Left lung (tissue), 10 donors: ENCODE results near the gene PTPA. TPM values are rescaled to one million over a fixed set of nuclear protein-coding genes. Genes with fewer than 3 reads are reported as not detected.

Source experiments
- ATAC-seq: fragments of 200-7000 bp; cut with Tn5 transposase; one replicate; pipeline ENCODE4 v1.9.1; 2020; ENCODE audit warnings: moderate library complexity
- DNase-seq, 4 donors: peaks; one replicate each; pipeline ENCODE4 v3.0.0-alpha.2; 2013 to 2020
- H3K27ac ChIP-seq, 2 donors: fragments of 200-600 bp; sonication (generic) in 1 of 2; one replicate each; pipeline versions ENCODE4 v1.5.0 to v1.8.0; 2020 to 2021
- H3K27me3 ChIP-seq, 2 donors: fragments of 200-600 bp; sonication (generic) in 1 of 2; one replicate each; pipeline versions ENCODE4 v1.5.0 to v1.8.0; 2020 to 2021
- H3K36me3 ChIP-seq, 2 donors: fragments of 200-600 bp; sonication (generic) in 1 of 2; one replicate each; pipeline versions ENCODE4 v1.5.0 to v1.8.0; 2020 to 2021
- H3K4me1 ChIP-seq, 2 donors: fragments of 200-600 bp; one replicate each; pipeline ENCODE4 v1.8.0; 2021
- H3K4me3 ChIP-seq, 2 donors: fragments of 200-600 bp; sonication (generic) in 1 of 2; one replicate each; pipeline versions ENCODE4 v1.5.0 to v1.8.0; 2020 to 2021; ENCODE audit warnings: mild to moderate bottlenecking in 1 of 2
- H3K9me3 ChIP-seq, 2 donors: fragments of 200-600 bp; sonication (generic) in 1 of 2; one replicate each; pipeline versions ENCODE4 v1.5.0 to v1.8.0; 2020 to 2021
- intact Hi-C, 2 donors: fragments of 100-400 bp; cut with DNase I; formaldehyde crosslinking; loops; one replicate each; pipeline versions ENCODE4 v1.11.2 to v1.14.2; 2022
- polyA plus RNA-seq, 6 donors: library from polyadenylated mRNA; unstranded; fragments of 120-200 nt; gene quantifications; one replicate each; pipeline ENCODE4 v1.2.1, GENCODE V29; 2013; ENCODE audit not compliant: insufficient read length in 6 of 6
- total RNA-seq, 2 donors: library from RNA; stranded (reverse); fragmentation: NEBNext Ultra II Directional; extraction: Animal tissue kit (Norgen Biotek cat#: 25700); gene quantifications; one replicate each; pipeline ENCODE4 v1.2.1, GENCODE V29; 2021
- TF ChIP-seq, protein P1 (sequence below), 2 donors: fragments of 200-600 bp; sonication (generic) in 1 of 2; IDR thresholded peaks; one replicate each; pipeline versions ENCODE4 v1.5.0 to v1.8.0; 2021; ENCODE audit warnings: antibody characterized with exemption in 2 of 2
- donor health status: DM: no; HTN: yes; CAD: no.
- donor health status: DM: no; HTN: no; CAD: no.

Gene PTPA
- total and polyA plus RNA-seq, 8 donors, result 120 to 148 (median 140) TPM

DNA sequence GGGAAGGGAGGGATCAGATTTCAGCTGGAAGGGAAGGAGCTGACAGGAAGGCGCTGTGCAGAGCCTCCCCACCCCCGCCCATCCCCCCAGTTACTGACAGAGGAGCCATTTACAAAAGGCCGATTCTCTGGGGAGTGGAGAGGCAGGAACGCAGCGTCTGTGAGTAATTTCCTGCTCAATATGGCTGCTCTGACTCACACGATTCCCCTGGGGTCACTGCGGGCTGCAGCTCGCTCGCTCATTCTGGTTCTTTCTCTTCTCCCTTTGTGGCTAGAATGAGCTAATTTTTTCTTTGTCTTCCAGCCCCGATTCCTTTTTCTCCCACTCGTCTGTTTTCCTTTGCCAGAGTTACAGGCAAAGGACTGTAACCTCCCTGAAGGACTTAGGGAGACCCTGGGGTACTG is 28.8 kb downstream of the PTPA start:
- Histone ChIP-seq H3K27ac (peak overlapping the region; percentile 99 to 100), H3K4me1 (peaks cover 57 to 76% of the 10 kb centered on the region in 2 donors), H3K4me3 (peak overlapping the region; percentile 32 to 50), H3K9me3 (no peaks in the 10 kb centered on the region), H3K27me3 (no peaks in the 10 kb centered on the region), H3K36me3 (peaks cover 0 to 59% of the 10 kb centered on the region in 2 donors)
- TF ChIP-seq, protein P1, sequence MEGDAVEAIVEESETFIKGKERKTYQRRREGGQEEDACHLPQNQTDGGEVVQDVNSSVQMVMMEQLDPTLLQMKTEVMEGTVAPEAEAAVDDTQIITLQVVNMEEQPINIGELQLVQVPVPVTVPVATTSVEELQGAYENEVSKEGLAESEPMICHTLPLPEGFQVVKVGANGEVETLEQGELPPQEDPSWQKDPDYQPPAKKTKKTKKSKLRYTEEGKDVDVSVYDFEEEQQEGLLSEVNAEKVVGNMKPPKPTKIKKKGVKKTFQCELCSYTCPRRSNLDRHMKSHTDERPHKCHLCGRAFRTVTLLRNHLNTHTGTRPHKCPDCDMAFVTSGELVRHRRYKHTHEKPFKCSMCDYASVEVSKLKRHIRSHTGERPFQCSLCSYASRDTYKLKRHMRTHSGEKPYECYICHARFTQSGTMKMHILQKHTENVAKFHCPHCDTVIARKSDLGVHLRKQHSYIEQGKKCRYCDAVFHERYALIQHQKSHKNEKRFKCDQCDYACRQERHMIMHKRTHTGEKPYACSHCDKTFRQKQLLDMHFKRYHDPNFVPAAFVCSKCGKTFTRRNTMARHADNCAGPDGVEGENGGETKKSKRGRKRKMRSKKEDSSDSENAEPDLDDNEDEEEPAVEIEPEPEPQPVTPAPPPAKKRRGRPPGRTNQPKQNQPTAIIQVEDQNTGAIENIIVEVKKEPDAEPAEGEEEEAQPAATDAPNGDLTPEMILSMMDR (IDR thresholded peaks at IDR 0.05), result no peak
- intact Hi-C loops, result loop anchor here (5.0 to 10.0 kb wide), 2 partner anchors 472 to 475 kb away; no protein-coding TSS in a partner anchor
- DNase-seq (peak in 3 of 4 donors; percentile 89 to 99 (median 97)), ATAC-seq (peak; percentile 78)

DNA sequence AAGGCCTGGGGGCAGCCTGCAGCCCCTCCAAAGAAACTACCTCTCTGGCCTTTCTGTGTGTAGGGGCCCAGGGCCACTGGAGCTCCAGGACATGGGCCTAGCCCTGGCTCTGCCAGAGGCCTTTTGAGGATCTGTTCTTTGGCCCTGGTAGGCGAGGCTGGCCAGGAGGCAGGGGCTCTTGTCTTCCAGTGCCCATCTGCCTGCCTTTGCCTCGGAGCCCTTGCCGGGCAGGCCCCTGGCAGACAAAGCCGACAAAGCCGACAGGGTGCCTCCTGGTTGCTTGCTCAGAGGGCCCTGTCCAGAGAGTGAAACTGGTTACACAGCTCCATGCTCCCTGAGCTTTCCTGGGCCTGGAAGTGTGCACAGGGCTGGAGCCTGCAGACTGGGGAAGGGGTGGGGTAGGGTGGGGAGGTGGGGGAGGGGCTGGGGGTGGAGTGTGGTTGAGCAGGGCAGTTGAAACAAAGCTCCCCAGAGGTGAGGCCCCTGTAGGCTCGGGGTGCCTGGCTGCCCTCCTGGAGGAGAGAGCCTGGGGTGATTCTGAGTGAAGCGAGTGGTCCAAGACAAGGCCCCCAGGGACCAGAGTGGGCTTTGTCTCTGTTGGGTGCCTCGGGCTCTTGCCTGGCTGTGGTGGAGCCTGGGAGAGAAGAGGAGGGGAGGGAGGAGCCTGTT is 29.3 kb downstream of the PTPA start:
- Histone ChIP-seq H3K36me3 (peaks cover 0 to 53% of the 10 kb centered on the region in 2 donors), H3K27ac (peak overlapping the region; percentile 99 to 100), H3K4me3 (peak overlapping the region; percentile 32 to 50), H3K27me3 (no peaks in the 10 kb centered on the region), H3K4me1 (peaks cover 63 to 82% of the 10 kb centered on the region in 2 donors), H3K9me3 (no peaks in the 10 kb centered on the region)
- ATAC-seq (peak; percentile 51), DNase-seq (peak in 2 of 4 donors; percentile 51 to 66)
- intact Hi-C loops, result loop anchor here in 1 of 2 donors (10.0 kb wide), 1 partner anchor 474 kb away; no protein-coding TSS in a partner anchor
- TF ChIP-seq, protein P1 (IDR thresholded peaks at IDR 0.05), result no peak

DNA sequence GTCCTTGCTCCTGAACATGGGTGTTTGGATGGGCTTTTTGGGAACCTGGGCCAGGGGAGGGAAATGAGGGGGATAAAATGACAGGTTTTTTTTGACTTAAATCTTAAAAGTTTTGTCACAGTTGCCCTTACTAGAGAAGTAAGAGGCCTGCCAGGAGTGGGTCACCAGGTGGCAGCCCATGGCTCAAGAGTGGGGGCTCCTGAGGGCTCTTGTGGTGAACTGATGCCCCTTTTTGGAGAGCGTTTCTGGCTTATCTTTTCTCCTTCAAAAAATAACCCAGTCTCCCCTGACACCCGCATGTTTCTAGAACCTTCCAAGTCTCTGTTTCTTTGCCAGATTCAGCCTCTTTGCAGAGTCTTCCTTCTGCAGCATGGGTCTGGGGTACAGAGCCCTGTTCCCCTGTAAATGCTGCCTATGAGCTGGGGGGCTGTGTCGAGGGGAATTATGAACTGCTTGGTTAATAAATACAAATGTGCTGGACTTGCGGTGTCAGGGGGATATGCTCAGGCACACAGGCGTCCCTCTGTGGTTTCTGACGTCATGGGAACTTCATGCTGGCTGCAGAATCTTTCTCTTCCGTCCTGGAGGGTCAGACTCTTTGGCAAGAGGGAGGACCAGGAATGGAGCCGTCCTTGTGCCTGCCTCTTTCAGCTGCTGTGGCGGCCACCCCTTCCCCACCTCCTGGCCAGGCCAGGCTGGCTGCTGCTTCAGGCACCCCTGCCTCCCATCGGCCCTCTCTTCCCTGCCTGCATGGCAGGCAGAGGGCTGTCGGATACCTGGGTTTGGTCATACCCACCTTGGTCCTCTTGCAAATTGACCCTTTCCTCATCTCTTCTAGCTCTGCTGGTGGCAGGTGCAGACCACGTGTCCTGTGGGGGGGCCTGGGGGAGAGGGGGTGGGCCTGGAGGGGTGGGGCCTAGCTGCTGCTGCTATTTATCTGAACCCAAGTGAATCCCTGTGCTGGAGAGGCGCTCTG is 30.1 kb downstream of the PTPA start:
- Histone ChIP-seq H3K4me1 (peaks cover 70 to 90% of the 10 kb centered on the region in 2 donors), H3K36me3 (peaks cover 0 to 51% of the 10 kb centered on the region in 2 donors), H3K27ac (peak overlapping the region; percentile 99 to 100), H3K4me3 (peak overlapping the region; percentile 32 to 50), H3K9me3 (no peaks in the 10 kb centered on the region), H3K27me3 (no peaks in the 10 kb centered on the region)
- intact Hi-C loops, result loop anchor here in 1 of 2 donors (10.0 kb wide), 1 partner anchor 473 kb away; no protein-coding TSS in a partner anchor
- ATAC-seq (peak; percentile 12), DNase-seq (peak in 3 of 4 donors; percentile 71 to 85 (median 80))
- TF ChIP-seq, protein P1 (IDR thresholded peaks at IDR 0.05), result no peak

DNA sequence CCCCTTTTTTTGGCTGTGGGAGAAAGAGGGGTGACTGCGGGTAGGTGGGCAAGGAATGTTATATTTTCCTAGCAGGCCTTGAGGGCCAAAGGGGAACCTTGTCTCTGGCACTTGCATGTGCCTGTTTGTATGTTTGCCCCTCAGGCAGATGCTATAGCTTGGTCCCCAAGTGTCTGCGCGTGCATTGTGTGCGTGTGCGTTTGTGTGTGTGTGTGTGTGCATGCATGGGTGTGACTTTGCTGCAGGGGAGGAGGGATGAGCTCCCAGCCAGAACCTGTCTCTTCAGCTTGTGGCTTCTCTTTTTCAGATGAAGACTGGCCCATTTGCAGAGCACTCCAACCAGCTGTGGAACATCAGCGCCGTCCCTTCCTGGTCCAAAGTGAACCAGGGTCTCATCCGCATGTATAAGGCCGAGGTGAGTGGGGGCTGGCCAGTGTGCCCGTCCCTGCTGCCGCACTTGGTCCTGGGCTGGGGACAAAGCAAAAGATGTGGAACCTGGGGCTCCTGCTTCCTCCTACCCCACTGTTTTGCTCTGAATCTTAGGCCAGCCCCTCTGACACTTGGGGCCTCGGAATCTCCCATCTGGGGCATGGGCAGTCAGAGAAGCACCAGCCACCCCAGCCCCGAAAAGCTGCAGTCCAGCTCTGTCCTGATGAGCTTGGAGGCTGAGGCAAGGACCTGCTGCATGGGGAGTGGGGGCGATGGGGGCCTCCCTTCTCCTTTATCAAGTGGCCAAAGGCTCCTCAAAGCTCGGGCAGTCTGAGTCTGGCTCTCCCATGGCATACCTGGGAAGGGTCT is 31.1 kb downstream of the PTPA start:
- TF ChIP-seq, protein P1 (IDR thresholded peaks at IDR 0.05), result no peak
- Histone ChIP-seq H3K36me3 (peaks cover 0 to 51% of the 10 kb centered on the region in 2 donors), H3K4me3 (peak overlapping the region in 1 of 2 donors; percentile 7), H3K27ac (peak overlapping the region; percentile 99 to 100), H3K4me1 (peaks cover 76 to 92% of the 10 kb centered on the region in 2 donors), H3K27me3 (no peaks in the 10 kb centered on the region), H3K9me3 (no peaks in the 10 kb centered on the region)
- ATAC-seq (no peak), DNase-seq (no peak)
- intact Hi-C loops, result loop anchor here in 1 of 2 donors (10.0 kb wide), 1 partner anchor 472 kb away; no protein-coding TSS in a partner anchor
